HG03108 (cell line): ENCODE results near the gene VPS37B.
"Not testable (repeated sequence)": the region's sequence is repeated elsewhere in the genome, so short reads cannot be mapped to it uniquely, and the experiment has no call there.

Source experiments
- ATAC-seq: cut with Tn5 transposase; IDR thresholded peaks from one replicate; pipeline ENCODE4 v1.9.1; 2021; ENCODE audit warnings: moderate library complexity; ENCODE audit not compliant: unreplicated experiment

The VPS37B gene, protein sequence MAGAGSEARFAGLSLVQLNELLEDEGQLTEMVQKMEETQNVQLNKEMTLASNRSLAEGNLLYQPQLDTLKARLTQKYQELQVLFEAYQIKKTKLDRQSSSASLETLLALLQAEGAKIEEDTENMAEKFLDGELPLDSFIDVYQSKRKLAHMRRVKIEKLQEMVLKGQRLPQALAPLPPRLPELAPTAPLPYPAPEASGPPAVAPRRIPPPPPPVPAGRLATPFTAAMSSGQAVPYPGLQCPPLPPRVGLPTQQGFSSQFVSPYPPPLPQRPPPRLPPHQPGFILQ

DNA sequence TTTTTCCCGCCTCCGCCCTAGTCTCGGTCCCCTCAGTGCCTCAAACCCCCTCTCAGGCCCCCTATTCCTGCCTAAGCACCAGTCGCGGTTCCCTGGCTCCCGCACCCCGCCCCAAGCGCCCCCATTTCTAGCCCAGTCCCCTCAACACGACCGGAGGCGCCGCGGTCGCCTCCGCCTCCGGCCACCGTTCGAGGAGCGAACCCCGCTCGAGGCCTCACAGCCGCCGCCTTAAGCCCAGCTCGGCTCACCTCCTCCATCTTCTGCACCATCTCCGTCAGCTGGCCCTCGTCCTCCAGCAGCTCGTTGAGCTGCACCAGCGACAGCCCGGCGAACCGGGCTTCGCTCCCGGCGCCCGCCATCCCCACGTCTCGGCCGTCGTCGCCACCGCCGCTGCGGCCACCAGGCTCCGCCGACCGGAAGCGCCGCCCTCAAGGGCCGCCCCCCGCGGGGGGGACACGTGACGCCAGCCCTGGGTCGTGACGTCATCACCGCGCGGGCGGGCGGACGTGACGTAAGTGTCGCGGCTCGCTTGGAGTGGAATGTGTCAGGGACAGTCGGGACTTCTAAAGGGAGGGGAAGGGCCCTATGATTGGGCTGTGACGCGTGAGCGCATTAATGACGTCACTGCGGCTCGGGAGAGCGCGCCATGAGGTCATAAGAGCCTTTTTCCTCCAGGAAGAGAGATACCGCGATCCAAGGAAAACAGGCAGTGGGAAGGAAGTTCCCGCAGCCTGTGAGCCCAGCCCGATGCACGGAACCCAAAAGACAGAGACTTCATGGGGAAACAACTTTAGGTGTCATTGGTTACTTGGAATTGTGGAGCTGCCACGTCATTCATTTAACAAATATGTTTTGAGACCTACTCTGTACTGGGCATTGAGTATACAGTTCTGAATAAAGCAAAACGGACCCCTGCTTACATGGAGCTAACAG is at the start of gene VPS37B:
VPS37B (minus strand) TSS at position 421 of the 933 bp plus-strand sequence; CDS start at position 359, 62 bp downstream.
- ATAC-seq, result no peak

DNA sequence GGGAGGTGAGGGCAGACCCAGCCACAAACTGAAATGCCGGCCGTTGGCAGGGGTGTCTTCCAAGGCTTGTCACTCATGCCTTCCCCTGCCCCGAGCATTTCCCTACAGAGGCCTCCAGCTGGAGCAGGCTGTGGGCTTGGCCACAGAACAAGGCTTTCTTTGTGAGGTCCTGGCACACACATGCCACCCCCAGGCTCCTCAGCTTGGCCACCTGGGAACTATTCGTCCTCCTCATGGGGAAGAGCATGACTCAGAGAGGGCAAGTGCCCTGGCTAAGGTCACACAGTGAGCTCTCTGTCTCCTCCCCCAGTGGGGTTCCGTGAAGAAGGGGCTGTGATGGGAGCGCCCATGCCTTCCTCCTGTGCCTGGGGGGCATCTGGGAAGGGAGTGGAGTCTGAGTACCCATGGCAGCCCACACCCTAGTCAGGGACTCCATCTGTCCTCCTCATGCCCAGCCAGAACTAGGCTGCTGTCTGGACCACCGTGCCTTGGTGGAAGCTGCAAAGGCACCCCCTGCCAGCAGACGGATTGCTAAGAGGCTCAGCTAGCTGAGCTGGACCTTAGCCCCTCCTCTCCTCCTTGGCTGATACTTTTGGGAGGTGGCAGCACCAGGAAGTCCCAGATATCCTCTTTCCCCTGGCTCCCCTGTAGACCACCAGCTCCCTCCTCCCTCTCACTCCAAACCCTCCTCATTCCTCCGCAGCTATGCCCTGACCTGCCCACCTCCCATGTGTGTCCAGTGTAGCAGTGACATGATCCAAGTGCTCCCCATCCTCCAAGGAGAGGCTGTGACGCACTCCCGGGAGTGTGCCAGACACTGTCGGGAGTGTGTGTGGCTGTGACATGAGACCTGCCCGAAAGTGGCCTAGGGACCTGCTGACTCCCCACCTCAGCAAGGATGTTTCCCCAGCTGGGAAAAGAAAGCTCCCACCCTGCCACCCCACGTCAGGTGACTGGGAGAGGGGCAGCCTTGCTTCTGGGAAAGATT is 49.0 kb upstream of the VPS37B start:
- no peak for ATAC-seq

DNA sequence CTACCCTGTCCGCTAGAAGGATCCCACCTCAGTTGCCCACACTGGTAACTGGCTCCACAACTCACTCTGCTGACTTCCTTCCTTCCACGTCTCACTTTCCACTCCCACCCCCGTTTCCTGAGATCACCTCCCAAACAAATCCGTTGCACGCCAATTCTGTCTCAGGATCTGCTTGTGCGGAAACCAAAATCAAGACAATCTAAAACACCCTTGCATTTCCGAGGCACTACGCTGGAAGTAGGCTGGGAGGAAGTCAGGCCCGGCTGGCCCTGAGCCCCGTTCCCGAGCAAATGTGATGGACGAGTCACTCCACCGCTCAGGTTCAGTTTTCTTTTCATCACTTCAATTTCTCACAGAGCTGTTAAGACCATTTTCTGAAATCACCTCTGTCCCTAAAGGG is 47.3 kb upstream of the VPS37B start:
- no peak for ATAC-seq

DNA sequence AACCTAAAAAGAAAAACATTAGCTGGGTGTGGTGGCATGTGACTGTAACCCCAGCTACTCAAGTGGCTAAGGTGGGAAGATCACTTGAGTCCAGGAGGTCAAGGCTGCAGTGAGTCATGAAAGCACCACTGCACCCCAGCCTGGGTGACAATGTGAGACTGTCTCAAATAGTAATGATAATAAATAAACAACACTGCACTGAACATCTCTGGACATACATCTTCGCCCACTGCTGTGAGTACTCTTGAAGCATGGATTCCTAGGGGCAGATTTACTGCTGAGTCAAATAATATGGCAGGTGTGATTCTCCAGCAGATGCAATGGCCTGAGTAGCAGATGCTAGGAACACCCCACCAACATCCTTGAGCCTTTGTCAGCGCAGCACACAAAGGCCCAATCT is 46.7 kb upstream of the VPS37B start:
- no peak for ATAC-seq

DNA sequence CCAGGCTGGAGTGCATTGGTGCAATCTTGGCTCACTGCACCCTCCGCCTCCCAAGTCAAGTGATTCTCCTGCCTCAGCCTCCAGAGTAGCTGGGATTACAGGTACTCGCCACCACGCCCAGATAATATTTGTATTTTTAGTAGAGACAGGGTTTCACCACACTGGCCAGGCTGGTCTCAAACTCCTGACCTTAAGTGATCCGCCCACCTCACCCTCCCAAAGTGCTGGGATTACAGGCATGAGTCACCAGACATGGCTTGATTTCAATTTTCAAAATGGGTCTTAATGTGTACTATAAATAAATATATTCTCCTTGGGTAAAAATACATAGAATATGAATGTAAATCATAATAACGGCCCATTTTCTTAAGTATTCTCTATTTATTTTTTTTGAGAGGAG is 45.4 kb upstream of the VPS37B start:
- not testable (repeated sequence) for ATAC-seq

DNA sequence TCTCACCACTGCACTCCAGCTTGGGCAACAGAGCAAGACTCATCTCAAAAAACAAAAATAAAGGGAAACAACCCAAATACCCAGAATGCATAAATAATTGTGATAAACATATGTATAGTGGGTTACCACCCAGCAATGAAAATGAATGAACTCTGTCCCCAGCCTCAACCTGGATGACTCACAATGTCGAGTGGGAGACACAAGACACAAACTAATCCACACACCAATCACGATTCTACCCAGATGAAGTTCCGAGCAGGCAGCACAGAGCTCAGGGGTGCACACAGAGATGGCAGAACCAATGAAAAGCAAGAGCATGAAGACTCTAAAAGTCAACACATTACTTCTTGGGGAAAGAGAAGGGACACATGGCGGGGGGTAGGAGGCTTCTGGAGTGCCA is 43.2 kb upstream of the VPS37B start:
- no peak for ATAC-seq

DNA sequence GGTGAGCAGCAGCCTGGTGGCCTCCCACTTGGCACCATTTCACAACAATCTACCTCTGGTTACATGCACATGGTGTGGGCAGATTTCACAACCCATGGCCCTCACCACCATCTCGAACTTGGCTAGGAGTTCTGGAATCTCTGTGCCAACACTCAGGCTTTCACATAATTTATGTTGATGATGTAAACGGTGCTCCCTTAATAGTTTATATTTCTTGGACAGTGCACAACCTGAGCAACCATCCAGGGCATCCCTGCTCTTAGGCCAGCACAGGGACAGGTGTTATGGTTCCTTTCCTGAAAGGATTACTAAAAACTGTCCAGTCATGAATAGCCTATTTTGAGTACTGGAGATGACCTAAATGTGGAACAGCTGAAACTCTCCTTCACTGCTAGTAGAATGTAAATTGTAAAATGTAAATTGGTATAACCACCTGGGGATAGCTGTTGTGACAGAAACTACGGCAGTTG is 41.7 kb upstream of the VPS37B start:
- no peak for ATAC-seq

DNA sequence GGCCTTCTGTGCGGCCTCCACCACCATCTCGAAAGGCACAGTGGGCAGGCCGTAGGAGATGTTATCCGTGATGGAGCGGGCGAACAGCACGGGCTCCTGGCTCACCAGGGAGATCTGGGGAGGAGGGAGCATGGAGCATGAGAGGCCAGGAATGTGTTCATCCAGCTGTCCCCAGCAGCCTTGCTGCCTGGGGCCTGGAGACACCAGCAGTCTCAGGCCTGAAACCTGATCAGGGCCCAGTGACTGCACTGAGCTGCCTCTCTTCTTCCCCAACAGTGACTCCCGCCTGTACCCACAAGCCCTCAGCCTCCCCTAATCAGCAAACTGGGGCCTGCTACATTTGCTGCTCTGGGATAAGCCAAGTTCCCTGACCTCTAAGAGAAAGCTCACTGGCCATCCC is 39.4 kb upstream of the VPS37B start:
- ATAC-seq, result no peak

DNA sequence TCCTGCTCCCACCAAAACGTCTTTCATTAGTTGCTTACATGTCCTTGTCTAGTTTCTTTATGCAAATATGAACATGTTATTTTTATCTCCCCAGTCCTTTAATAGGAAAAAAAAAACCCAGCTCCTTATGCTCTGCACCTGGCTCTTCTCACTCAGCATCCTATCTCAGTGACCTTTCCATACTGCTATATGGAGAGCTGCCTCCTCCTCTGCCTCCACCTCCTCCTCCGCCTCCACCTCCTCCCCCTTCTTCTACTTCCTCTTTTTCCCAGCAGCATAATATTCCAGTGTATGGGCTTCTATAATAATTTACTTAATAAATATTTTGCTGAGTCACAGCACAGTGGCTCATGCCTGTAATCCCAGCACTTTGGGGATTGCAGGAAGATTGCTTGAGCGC is 38.8 kb upstream of the VPS37B start:
- peak; percentile 66 for ATAC-seq

DNA sequence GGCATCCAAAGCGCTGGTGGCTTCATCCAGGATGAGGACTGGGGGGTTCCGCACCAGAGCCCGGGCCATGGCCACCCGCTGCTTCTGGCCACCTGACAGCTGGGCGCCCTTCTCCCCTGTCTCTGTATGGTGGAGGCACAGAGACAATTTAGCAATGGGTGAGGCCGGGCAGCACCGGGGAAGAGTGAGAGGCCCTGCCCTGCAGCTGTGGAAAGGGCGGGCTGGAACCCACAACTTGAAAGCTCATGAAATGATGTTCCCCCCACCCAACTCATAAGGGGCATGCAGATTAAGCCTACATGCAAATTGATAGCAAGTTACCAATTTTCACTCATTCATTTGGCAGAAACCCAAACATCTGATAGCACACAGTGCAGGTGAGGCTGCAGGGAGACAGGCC is 36.3 kb upstream of the VPS37B start:
- ATAC-seq, result no peak

DNA sequence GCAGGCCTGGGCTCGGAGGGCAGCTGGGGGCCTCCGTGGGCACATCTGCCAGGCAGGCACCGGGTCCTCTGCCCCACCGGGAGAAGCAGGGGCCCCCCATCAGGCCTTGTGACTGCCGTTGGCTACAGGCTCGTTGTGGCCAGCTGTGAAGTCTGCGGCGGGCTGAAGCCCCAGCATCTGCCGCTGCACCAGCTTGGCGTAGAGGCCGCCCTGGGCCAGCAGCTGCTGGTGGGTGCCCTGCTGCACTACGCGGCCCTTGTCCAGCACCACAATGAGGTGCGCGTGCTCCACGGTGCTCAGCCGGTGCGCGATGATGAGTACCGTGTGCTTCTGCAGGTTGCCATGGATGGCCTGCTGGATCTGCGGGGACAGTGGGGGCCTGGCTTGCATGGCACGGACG is 33.9 kb upstream of the VPS37B start:
- no peak for ATAC-seq

DNA sequence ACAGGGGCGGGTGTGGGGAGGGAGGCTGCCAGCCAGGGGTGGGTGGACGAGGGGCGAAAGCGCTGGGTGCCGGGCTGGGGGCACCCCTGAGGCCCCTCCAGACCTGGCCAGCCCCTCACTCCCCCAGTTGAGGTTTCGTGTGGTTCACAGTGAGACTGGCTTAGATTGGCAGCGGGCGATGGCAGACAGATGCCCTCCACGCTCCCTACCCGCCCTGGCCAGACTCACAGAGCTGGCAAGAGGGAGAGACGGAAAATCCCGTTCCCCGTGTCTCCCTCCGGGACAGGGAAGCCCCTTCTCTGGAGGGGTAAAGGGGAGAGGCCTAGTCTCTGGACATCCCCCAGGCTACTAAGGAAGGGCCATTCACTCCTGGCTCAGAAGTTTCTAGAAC is 33.2 kb upstream of the VPS37B start:
- ATAC-seq, result no peak

DNA sequence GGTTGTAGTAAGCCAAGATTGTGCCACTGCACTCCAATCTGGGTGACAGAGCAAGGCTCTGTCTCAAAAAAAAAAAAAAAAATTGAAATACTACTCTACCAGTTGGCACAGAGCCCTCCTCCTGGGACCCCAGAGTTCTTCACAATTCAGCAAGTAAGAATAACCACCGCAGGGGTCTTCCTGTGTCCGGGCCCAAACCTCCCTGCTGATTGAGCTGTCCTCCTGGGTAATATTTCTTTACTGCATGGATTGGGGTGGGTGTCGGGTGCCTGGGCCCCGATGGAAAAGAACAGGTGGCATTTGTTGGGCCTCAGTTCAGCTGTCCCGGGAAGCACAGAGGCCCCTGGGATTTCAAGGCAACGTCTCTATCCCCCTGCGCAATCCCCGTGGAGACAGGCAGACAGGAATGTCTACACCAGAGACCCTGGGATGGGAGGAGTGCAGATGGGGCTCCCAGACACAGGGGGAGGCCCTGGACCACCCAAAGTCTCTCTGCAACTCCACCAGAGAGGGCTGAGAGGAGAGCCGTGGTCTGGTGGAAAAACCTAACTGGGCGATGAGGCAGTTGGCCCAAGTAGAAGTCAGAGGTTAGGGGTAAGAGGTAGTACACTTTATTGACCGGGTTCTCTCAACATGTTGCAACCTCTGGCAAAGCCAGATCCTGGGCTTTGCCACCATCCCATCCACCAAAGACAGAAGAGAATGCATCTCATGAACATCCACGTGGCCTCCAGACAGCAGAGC is 32.7 kb upstream of the VPS37B start:
- ATAC-seq, result no peak

DNA sequence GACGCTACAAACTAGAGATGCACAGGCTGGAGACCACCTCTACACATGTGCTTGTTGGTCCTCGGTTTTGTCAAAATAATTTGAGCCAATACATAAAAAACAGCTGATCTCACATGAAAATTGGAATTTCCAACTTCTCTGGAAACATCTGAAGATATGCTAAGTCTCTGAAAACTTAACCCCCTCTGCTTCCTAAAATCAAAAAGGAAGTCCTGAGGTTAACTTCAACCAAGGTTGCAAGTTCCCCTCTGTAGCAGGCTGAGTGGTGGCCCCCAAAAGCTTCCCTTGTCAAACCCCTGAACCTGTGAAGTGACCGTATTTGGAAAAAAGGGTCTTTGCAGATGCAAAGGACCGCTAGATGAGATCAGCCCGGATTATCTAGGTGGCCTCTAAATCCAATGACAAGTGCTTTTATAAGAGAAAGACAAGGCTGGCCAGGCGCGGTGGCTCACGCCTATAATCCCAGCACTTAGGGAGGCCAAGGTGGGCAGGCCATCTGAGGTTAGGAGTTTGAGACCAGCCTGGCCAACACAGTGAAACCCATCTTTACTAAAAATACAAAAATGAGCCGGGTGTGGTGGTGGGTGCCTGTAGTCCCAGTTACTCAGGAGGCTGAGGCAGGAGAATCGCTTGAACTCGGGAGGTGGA is 32.0 kb upstream of the VPS37B start:
- ATAC-seq, result no peak

DNA sequence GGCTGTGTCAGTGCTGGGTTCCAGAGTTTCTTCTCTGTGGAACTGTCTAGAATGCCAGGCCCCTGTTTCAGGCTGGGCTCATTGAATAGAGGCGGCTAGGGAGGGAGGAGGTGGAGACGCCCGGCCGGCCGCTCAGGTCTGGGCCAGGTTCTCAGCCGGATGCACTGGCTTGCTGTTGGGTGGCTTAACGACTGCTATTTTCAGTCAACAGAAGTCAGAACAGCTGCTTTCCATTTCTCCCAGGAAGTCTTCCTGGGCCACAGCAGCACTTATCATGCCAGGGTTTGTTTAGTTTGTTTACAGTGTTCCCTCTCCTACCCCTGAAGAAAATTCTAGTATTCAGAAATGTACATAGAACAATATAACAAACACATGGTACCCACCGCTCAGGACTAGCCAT is 26.0 kb upstream of the VPS37B start:
- ATAC-seq, result no peak

DNA sequence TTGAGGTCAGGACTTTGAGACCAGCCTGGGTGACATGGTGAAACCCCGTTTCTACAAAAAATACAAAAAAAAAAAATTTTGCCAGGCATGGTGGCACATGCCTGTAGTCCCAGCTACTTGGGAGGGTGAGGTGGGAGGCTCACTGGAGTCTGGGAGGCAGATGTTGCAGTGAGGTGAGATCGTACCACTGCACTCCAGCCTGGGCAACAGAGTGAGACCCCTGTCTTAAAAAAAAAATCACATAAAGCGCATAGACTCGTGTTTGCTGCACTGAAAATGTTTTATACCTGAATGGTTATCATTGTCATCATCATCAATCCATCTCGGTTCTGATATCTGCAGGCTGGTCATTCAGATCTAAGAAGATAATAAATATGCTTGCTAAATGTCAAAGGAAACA is 24.8 kb upstream of the VPS37B start:
- no peak for ATAC-seq

DNA sequence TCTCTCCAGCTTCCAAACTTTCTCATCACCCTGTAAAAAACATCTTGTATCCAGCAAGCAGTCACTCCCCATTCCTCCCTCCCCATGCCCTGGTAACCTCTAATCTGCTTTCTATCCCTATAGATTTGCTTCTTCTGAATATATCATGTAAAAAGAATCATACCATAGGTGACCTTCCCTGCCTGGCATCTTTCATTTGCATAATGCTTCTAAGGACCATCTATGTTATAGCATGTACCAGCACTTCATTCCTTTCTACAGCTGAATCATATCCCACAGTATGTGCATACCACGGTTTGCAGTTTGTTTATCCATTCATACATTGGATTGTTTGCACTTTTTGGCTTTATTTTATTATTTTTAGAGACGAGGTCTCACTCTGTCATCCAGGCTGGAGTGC is 22.9 kb upstream of the VPS37B start:
- no peak for ATAC-seq

DNA sequence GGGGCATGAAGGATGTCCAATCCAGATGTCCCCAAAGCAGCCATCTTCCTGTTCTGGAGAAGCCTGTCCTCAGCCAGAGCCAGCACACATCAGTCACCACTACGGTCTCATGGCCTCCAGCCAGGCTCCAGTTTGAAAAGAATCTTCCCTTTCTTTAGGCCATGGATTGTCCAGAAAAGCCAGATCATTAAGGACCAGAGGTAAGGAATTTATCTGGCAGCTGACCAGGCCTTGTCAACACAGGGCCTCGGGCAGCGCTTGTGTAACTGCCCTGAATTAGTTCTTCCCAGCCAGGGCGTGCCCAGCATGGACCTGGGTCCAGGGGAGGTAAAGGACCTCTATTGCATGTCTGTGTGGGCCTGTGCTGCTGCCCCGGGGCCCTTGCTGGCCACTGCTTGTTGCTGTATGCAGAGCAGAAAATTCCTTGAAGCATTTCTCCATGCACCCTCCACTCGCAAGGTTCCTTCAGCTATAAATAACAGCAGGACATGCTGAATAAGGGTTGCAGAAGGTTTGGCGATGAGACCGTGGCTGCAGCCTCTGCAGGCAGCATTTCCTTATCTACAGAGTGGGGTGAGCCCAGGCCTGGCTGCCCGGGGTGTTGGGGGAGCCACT is 21.7 kb upstream of the VPS37B start:
- no peak for ATAC-seq
